Natural killer cell treated with Interleukin-12 subunit alpha and Interleukin-12 subunit beta and Interleukin-15 and Interleukin-18, amount 100 ng/mL, for 72 hours (primary cell): Measurements from ENCODE around the gene KMT2D. TPM values are rescaled to one million over a fixed set of nuclear protein-coding genes. Genes with fewer than 3 reads are reported as not detected.

Source experiments
- ATAC-seq, 2 donors: fragments of 150-1000 bp; cut with Tn5 transposase in 1 of 2; sonication (Bioruptor Pico), chemical (Tn5 transposase) in 1 of 2; 2 replicates each; pipeline ENCODE4 v1.10.0; 2021
- DNase-seq: peaks from one replicate; pipeline ENCODE4 v3.0.0; 2022; ENCODE audit warnings: low spot score
- H3K27ac Mint-ChIP-seq, 2 donors: 1 replicate in 1 of 2; 2 replicates in 1 of 2; pipeline ENCODE4 v1.8.0; 2022; ENCODE audit warnings: mixed read lengths in 2 of 2, mild to moderate bottlenecking in 1 of 2, moderate library complexity in 1 of 2
- H3K27me3 Mint-ChIP-seq, 2 donors: 1 replicate in 1 of 2; 2 replicates in 1 of 2; pipeline ENCODE4 v1.8.0; 2022; ENCODE audit warnings: mixed read lengths in 2 of 2
- H3K36me3 Mint-ChIP-seq: one replicate; pipeline ENCODE4 v1.8.0; 2022; ENCODE audit warnings: mixed read lengths
- H3K4me1 Mint-ChIP-seq, 2 donors: 1 replicate in 1 of 2; 2 replicates in 1 of 2; pipeline ENCODE4 v1.8.0; 2022; ENCODE audit warnings: low read depth in 2 of 2, mixed read lengths in 2 of 2, mild to moderate bottlenecking in 1 of 2
- H3K4me3 Mint-ChIP-seq: one replicate; pipeline ENCODE4 v1.8.0; 2022; ENCODE audit warnings: mixed read lengths
- H3K9me3 Mint-ChIP-seq: 2 replicates; pipeline ENCODE4 v1.8.0; 2022; ENCODE audit warnings: mixed read lengths
- total RNA-seq, 2 donors: library from RNA; stranded (reverse); gene quantifications; one replicate each; pipeline ENCODE4 v1.2.3, GENCODE V29; 2022

KMT2D gene, protein sequence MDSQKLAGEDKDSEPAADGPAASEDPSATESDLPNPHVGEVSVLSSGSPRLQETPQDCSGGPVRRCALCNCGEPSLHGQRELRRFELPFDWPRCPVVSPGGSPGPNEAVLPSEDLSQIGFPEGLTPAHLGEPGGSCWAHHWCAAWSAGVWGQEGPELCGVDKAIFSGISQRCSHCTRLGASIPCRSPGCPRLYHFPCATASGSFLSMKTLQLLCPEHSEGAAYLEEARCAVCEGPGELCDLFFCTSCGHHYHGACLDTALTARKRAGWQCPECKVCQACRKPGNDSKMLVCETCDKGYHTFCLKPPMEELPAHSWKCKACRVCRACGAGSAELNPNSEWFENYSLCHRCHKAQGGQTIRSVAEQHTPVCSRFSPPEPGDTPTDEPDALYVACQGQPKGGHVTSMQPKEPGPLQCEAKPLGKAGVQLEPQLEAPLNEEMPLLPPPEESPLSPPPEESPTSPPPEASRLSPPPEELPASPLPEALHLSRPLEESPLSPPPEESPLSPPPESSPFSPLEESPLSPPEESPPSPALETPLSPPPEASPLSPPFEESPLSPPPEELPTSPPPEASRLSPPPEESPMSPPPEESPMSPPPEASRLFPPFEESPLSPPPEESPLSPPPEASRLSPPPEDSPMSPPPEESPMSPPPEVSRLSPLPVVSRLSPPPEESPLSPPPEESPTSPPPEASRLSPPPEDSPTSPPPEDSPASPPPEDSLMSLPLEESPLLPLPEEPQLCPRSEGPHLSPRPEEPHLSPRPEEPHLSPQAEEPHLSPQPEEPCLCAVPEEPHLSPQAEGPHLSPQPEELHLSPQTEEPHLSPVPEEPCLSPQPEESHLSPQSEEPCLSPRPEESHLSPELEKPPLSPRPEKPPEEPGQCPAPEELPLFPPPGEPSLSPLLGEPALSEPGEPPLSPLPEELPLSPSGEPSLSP (N-terminal part only)
- total RNA-seq, result 100 to 1,000 TPM; 120 to 199 TPM

DNA sequence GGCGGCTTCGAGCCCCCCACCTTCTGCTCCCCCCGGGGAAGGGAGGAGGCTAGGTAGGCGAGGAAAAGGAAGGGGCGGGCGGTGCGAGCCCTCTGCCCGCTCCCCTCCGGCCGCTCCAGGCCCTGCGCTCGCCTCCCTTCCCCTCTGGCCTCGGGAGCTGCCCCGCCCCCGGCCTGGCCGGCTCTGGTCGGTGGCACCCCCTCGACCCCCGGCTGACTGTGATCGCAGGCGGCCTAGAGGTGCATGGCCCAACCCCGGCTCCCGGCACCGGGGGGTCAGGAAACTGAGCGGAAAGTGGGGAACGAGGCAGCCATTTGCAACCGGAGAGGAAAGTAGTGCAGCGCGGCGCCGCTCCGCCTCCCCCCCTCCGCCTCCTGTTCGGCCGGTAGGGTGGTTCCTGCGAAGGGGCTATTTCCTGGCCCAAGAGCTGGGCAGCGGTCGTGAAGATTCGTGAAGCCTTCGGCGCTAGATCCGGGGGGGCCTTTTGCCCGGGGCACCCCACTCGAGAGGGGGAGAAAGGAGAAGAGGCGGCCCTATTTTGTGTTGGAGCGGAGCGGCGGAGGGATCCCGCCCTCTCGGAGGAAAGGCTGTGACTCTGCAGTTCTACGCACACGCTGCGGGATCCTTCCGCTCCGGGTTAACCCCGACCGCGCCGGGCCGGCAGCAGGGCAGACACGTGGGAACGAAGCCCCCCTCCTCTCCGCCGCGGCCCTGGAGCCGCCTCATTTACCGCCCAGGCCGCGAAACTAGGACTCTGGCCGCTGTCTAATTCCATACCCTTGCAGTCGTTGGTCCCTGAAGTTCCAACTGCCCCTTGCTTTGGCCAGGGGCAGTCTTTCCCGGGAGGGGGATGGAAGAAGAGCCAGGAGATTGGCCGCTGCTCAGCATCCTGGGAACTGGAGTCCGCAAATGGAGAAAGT is at the start of gene KMT2D:
Gene KMT2D, minus strand, starts transcription at position 558 of the 920 bp plus-strand sequence. CDS start 5,470 bp downstream, outside the sequence.
- H3K27ac Mint-ChIP-seq, result peak within 1 kb of the TSS; percentile 84 to 91
- DNase-seq, result peak; percentile 88
- peaks cover 7% of the 10 kb centered on the region for H3K36me3 Mint-ChIP-seq
- H3K9me3 Mint-ChIP-seq, result no peaks in the 10 kb centered on the region
- H3K4me3 Mint-ChIP-seq, result peak within 1 kb of the TSS; percentile 95
- peak; percentile 86 to 90 for ATAC-seq
- peaks cover 46 to 52% of the 10 kb centered on the region in 2 donors for H3K4me1 Mint-ChIP-seq
- H3K27me3 Mint-ChIP-seq, result no peaks in the 10 kb centered on the region

DNA sequence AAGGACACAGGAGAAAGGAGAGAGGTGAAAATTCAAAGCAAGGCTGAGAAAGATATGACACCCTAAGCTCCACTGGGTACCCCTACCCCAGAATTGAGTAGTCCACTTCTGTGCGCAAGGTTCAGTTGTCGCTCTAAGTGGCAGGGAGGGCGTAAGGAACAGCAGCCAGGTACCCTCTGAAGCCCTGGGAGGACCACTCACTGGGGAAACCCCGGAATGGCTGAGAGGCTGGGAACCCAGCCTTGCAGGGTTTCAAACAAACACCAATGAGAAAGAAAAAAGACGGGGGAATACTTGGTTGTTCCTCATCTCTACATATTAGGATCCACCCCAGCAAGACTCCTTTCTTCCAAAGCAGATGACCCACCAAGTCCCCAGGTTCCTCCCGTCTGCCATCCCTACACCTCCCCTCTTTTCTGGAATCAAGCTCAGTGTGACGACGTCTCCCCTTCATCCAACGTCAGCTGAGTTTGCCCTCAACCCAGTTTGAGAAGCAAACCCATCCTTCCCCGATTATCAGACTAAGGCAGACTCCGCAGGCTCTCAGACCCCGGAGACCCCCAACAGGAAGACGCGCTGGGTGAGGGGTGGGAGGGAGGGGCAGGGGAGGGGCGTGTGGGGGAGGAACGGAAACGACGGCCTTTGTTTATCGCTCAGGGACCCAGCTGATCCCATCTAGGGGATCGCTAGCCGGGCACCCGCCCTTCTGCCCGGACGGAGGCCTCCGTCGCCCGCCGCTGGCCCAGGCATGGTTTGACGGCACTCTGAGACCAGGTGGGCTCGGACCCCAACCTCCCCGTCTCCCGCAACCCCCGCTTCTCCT is 49.3 kb upstream of the KMT2D start:
- Mint-ChIP-seq H3K27ac (peak overlapping the region; percentile 95 to 100), H3K36me3 (no peaks in the 10 kb centered on the region), H3K27me3 (no peaks in the 10 kb centered on the region), H3K4me1 (peaks cover 31 to 33% of the 10 kb centered on the region in 2 donors), H3K4me3 (peak overlapping the region; percentile 99), H3K9me3 (no peaks in the 10 kb centered on the region)
- DNase-seq (no peak), ATAC-seq (no peak)

DNA sequence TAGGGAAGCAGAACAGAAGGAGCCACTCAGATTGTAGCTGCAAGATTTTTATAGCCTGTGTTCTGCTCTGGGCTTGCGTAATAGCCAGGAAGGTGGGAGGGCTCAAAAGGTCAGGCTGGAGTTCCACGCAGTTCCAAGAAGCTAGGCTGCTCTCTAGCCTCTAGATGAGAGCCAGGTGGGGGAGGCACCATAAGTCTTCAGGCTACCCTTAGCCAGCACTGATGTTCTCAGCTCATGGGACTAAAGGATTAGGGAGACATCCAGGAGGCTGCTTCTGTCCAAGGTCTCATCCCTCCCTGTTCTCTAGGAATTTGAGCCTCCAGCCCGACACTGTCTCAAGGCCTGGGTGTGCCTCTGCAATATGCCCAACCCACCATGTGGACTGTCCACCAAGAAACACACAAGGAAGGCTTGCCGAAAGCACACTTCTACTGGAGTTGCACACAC is 48.4 kb upstream of the KMT2D start:
- H3K4me3 Mint-ChIP-seq, result peak overlapping the region; percentile 99
- H3K27ac Mint-ChIP-seq, result peak overlapping the region; percentile 95 to 100
- no peaks in the 10 kb centered on the region for H3K9me3 Mint-ChIP-seq
- H3K27me3 Mint-ChIP-seq, result no peaks in the 10 kb centered on the region
- H3K36me3 Mint-ChIP-seq, result no peaks in the 10 kb centered on the region
- no peak for ATAC-seq
- DNase-seq, result no peak
- peaks cover 37 to 41% of the 10 kb centered on the region in 2 donors for H3K4me1 Mint-ChIP-seq

DNA sequence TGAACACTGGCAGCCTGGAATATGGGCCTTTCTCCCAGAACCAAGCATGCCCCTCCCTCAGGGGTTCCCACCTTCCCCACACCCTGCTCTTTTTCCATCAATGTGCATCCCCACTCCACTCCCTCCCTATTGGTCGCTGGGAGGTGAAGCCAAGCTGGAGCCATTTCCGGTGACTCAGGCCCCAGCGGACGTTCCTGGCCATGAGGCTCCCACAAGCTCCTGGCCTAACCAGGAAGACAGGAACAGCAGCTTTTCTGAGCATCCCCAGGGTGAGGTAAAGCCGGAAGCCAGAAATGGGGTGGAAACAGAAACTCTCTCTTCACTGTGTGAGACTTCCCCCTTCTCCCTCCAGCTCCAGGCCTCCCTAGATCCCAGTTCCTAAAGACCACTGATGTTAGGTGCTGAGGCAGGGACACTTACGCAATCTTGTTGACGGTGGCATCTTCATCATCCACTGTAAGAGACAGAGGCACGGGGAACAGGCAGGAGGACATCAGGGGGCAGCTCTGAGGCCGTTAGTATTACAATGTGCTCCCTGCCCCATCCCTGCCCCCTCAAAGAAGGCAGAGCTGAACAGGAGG is 45.0 kb upstream of the KMT2D start:
- Mint-ChIP-seq H3K36me3 (no peaks in the 10 kb centered on the region), H3K9me3 (no peaks in the 10 kb centered on the region), H3K27ac (no peak overlapping the region), H3K27me3 (no peaks in the 10 kb centered on the region), H3K4me3 (no peak overlapping the region), H3K4me1 (peaks cover 31 to 39% of the 10 kb centered on the region in 2 donors)
- ATAC-seq (no peak), DNase-seq (no peak)

DNA sequence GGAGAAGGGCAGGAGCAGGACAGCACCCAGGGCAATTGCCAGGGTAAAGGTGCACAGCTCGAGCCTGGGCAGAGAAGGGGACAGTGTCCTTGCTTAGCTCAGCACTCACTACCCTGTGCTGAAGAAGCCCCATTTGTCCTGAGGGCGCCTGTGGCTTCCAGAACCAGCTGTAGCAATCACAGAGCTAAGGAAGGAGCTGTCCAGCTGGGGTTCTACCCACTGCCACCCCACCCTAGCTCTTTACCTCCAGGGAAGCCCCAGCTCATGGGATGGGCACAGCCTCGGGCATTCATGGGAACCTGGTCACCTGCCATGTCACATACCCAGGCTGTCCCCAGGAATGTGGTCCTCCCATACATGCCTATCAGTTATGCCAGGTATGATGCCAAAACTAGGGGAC is 44.2 kb upstream of the KMT2D start:
- no peak for DNase-seq
- Mint-ChIP-seq H3K36me3 (no peaks in the 10 kb centered on the region), H3K27ac (peak overlapping the region in 1 of 2 donors; percentile 68), H3K4me1 (peaks cover 24 to 34% of the 10 kb centered on the region in 2 donors), H3K9me3 (no peaks in the 10 kb centered on the region), H3K4me3 (no peak overlapping the region), H3K27me3 (no peaks in the 10 kb centered on the region)
- ATAC-seq, result no peak

DNA sequence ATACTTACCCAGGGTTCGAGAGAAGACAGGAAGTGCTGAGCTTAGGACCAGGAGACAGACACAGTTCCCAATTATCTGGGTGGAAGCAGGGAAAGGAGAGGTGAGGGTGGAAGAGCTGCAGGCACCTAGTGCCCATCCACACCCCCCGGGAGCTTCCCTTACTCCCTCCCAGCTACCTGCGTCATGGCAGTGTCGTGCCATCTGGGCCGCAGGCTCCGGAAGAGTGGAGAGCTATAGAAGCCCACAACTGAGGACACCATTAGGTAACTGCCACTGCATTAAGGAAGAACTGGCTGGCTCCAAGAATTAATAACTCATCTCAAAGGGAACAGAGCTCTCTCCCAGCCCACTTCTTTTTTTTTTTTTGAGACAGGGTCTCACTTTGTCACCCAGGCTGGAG is 39.8 kb upstream of the KMT2D start:
- Mint-ChIP-seq H3K4me1 (peaks cover 9 to 16% of the 10 kb centered on the region in 2 donors), H3K4me3 (no peak overlapping the region), H3K36me3 (peaks cover 4% of the 10 kb centered on the region), H3K27ac (no peak overlapping the region), H3K9me3 (no peaks in the 10 kb centered on the region), H3K27me3 (peaks cover 2% of the 10 kb centered on the region in 2 donors)
- ATAC-seq (no peak), DNase-seq (no peak)

DNA sequence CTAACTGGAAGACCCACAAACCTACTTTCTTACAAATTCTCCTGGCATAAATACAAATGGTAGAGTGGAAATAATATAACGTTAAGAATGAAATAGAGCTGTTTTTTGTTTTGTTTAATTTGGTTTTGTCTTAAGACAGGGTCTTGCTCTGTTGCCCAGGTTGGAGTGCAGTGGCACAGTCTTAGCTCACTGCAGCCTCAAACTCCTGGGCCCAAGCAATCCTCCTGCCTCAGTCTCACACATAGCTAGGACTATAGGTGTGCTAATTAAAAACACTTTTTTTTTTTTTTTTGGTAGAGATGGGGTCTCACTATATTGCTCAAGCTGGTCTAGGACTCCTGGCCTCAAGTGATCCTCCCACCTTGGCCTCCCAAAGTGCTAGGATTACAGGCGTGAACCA is 38.1 kb upstream of the KMT2D start:
- DNase-seq (no peak), ATAC-seq (no peak)
- Mint-ChIP-seq H3K36me3 (peaks cover 7% of the 10 kb centered on the region), H3K4me3 (no peak overlapping the region), H3K9me3 (no peaks in the 10 kb centered on the region), H3K27ac (no peak overlapping the region), H3K4me1 (peaks cover 6 to 13% of the 10 kb centered on the region in 2 donors), H3K27me3 (peaks cover 11 to 14% of the 10 kb centered on the region in 2 donors)

DNA sequence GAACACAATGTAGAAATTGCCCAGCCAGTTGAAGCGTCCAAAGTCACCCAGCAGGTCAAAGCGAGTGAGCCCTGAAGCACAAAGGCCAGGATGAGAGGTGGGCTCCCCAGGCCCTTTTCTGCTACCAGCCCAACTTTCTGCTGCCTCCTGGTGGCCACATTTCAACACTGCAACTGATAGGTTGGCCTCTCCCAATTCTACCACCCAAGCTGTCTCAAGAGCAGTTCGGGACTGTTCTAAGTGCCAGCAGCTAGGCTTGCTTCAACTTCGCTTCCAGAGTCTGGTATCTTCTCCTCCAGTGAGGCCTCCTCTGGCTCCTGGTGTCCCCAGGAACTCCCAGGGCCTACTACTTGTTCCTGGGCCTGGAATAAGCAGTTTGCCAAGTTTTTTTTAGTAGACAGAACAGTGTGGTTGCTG is 37.4 kb upstream of the KMT2D start:
- Mint-ChIP-seq H3K27ac (no peak overlapping the region), H3K4me1 (peaks cover 6 to 14% of the 10 kb centered on the region in 2 donors)
- ATAC-seq, result peak; percentile 39 to 75

DNA sequence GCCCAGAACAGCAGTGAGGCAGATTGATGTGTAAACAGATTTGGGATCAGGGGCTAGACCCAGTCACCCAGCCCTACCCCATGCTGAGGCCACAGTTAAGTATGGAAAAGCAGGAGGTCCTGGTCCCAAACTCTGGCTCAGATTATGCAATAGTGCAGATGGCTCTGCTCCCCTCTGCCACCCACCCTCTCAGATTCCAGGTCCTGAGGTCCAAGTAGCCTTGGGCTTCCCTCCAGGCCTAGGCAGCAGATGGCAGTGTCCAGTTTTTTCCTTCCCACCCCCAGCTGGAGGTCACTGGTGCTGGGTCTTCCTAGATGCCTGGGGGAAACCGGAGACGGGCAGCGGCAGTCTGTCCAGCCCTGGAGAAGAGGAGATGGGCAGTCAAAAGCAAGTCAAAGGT is 36.8 kb upstream of the KMT2D start:
- Mint-ChIP-seq H3K9me3 (no peaks in the 10 kb centered on the region), H3K36me3 (peaks cover 7% of the 10 kb centered on the region), H3K4me3 (no peak overlapping the region), H3K27ac (no peak overlapping the region), H3K27me3 (peaks cover 14 to 19% of the 10 kb centered on the region in 2 donors), H3K4me1 (peaks cover 6 to 16% of the 10 kb centered on the region in 2 donors)
- no peak for ATAC-seq
- DNase-seq, result no peak

More for the DNA sequence above, 37.4 kb upstream of the KMT2D start:
- Mint-ChIP-seq H3K4me3 (no peak overlapping the region), H3K9me3 (no peaks in the 10 kb centered on the region), H3K36me3 (peaks cover 7% of the 10 kb centered on the region), H3K27me3 (peaks cover 14 to 19% of the 10 kb centered on the region in 2 donors)
- no peak for DNase-seq

DNA sequence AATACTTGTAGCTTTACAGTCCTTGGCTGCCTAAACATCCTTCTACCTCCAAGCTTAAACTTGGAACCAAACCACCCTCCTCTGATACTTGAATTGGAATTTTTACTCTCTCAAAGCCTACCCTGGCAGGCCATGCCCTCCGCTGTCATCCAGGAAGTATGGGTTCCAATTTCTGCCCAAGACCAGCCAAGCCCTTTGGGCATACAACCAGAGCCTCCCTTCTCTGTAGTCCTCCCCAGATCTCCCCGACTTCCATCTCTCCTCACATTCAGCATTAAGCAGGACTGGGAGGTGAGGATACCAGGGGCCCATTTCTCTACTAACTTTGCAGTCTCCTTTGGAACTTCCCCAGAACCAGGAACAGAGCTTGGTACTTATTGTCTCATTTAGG is 34.4 kb upstream of the KMT2D start:
- DNase-seq (no peak), ATAC-seq (no peak)
- Mint-ChIP-seq H3K4me3 (peak overlapping the region; percentile 26), H3K9me3 (no peaks in the 10 kb centered on the region), H3K27me3 (peaks cover 24 to 32% of the 10 kb centered on the region in 2 donors), H3K36me3 (peaks cover 7% of the 10 kb centered on the region), H3K4me1 (peaks cover 17 to 33% of the 10 kb centered on the region in 2 donors), H3K27ac (peak overlapping the region in 1 of 2 donors; percentile 36)

DNA sequence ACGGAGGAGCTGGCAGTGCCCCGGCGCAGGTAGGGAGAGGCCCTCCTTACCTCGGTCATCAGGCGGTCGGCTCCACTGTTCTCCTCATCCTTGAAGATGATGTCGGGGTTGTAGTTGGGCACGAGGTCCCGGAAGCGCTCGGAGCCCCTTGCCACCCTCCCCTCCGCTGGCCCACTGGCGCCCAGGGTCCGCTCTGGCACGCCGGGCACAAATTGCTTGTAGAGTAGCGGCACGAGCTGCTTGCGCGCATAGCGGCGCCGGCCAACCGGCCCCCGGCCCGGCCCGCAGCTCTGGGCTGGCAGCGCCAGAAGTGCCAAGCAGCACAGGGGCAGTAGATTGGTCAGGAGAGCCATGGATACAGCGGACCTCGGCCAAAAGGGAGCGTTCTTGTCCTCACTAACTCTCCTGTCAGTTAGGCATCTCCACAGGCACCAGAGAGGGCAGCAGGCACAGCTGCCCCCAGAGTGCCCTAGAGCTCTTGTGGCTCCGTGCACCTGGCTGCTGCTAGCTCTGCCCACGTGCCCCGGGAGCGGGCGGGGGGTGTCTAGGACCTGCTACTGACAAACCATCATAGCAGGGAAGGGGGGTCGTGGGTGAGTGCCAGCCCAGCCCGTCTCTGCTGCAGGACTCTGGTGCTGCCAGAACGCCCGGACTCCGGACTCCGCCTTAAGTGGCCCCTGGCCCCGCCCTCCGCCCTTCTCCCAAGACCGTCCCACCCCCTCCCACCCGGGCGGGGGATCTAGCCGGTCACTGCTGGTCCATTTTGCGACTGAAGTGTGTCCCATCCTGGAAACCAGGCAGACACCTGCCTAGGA is 33.8 kb upstream of the KMT2D start, which contains the start of gene DHH:
Gene DHH, minus strand, starts transcription at position 642 of the 815 bp plus-strand sequence. Its CDS starts 289 bp downstream, at position 353.
- peaks cover 24 to 32% of the 10 kb centered on the region in 2 donors for H3K27me3 Mint-ChIP-seq
- H3K4me1 Mint-ChIP-seq, result peaks cover 22 to 36% of the 10 kb centered on the region in 2 donors
- no peak for ATAC-seq
- peak within 1 kb of the TSS; percentile 30 for H3K4me3 Mint-ChIP-seq
- peaks cover 7% of the 10 kb centered on the region for H3K36me3 Mint-ChIP-seq
- H3K9me3 Mint-ChIP-seq, result no peaks in the 10 kb centered on the region
- H3K27ac Mint-ChIP-seq, result peak within 1 kb of the TSS in 1 of 2 donors; percentile 36
- DNase-seq, result no peak
